Endometrial microvascular endothelial cells (primary cell): Measurements from ENCODE around the gene CRABP1. TPM values are rescaled to one million over a fixed set of nuclear protein-coding genes. Genes with fewer than 3 reads are reported as not detected.

ENCODE experiments used
- in situ Hi-C: cut with HindIII; loops from 2 replicates; pipeline ENCODE4 v1.10.0; 2017; ENCODE audit warnings: low sequenced_read_pairs, low pct_unique_long_range_greater_than_20kb; ENCODE audit errors: inconsistent ontology term
- total RNA-seq: library from RNA; depleted of rRNA; stranded (reverse); fragments of >200 nt; gene quantifications from one replicate; pipeline ENCODE4 v1.2.3, GENCODE V29; 2015; ENCODE audit errors: inconsistent ontology term

CRABP1 gene
- total RNA-seq, 1 donor from 2014 or later: not detected

DNA sequence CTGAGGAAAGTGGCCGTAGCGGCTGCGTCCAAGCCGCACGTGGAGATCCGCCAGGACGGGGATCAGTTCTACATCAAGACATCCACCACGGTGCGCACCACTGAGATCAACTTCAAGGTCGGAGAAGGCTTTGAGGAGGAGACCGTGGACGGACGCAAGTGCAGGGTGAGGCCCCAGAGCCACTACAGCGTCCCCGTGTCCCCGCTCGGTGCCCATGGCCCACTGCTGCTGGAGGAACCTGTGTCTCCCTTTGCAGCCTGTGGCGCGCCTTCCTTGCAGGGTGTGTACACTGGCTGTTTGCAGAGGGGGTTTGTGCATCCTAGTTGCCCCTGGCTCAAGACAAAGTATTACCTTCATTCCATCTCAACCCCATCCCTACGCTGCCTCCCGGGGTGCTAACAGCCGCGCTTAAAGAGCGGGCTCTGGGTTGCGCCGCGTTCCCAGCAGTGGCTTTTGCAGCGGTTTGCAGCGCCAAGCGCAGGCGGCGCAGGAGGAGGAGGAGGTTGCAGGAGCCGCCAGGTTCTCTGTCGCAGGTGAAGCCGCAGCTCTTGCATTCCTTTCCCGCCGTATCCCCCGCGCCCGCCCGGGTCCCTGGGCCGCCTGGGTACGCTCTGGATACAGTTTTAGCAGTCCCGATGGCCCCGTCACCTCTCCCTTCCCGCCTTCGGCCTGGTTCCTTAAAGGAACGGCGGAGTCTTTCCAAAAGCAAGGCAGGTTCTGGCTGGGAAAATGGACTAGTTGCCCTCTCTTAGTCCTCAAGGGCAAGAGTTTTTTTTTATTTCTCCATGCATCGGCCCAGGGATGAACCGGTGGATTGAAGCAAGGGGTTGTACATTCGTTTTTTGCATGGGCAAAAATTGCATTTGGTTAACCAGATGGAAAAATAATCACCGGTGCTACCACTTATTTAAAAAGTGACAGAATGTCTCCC lies 1.2 kb downstream of the CRABP1 start:
- in situ Hi-C loops: no loop called here

DNA sequence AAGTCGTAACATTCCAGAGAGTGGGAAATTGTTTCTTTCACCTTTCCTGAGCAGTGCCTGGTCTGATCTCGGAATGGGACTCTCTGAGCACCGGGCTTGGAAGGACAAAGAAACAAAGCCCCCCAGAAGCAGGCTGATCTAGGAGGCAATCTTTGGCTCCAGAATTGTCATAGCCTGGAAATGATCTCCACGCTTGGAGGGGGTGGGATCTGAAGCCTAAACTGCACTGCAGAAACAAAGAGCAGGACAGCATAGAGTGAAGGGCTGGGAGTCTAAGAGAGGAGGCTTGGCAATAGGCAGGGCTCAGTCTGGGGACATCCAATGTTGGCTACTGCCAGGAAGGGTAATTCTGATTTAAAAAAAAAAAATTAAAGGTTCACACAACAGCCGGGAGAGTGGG lies 1.9 kb downstream of the CRABP1 start:
- in situ Hi-C loops: no loop called here

DNA sequence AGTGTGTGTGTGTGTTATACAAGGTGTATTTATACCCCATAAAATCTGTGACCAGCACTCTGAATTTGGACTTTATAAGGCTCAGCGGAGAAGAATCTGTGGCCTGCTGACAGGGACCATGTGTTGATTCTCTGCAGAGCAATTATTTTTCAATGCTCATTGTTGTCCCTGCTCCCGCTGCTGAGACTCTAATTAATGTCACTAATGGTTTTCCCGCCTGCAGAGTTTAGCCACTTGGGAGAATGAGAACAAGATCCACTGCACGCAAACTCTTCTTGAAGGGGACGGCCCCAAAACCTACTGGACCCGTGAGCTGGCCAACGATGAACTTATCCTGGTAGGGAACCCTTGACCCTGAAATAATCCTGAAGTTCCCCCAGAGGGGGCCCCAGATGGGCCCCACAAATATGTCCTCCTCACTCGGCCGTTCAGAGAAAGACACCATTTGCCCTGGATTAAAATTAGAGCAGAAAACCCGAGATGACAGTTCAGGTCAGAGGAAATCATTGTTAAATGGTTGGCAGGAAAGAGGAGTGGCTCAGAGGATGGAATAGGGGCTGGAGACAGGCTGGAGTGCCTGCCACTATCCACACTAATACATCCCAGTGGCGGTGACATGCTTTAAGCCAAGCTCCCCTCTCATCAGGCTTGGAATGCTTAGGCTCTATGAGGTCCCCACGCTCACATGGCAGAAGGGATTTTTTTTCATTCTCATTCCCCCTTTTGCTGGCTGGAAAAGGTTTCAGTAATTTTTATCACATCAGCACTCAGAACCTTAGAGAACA lies 3.3 kb downstream of the CRABP1 start:
- in situ Hi-C loops: no loop called here

DNA sequence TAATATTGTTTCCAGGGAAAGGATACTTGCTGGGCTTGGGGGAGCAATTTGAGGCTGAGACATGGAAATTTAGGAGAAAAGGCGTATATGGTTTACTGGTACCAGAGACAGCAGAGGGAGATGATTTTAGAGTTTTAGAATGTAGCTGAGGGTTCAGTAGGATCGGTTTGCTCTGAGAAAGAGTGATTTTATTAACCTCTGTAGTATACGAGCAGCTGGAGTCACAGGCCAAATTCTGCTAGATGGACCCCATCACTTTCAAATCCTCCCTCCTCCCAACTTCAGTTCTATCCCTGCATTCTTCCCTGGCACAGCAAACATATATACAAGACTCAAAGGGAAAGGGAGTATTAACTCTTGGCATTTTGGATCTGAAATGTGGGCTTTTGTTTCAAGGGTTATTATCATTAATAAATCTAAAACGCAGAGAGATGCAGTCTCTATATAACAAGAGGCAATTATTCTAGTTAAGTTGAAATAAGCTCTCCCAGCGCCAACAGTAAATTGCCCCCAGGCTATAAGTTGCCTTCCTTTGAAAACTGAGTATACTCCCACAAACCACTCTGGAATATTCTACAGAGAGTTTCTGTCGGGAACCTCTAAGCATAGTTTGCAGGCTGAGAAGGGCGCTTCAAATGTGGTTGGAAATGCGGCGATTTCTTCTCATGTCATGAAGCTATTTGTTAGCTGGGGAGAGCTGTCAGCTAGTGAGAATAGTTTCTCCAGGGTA lies 5.4 kb downstream of the CRABP1 start:
- in situ Hi-C loops: no loop called here

DNA sequence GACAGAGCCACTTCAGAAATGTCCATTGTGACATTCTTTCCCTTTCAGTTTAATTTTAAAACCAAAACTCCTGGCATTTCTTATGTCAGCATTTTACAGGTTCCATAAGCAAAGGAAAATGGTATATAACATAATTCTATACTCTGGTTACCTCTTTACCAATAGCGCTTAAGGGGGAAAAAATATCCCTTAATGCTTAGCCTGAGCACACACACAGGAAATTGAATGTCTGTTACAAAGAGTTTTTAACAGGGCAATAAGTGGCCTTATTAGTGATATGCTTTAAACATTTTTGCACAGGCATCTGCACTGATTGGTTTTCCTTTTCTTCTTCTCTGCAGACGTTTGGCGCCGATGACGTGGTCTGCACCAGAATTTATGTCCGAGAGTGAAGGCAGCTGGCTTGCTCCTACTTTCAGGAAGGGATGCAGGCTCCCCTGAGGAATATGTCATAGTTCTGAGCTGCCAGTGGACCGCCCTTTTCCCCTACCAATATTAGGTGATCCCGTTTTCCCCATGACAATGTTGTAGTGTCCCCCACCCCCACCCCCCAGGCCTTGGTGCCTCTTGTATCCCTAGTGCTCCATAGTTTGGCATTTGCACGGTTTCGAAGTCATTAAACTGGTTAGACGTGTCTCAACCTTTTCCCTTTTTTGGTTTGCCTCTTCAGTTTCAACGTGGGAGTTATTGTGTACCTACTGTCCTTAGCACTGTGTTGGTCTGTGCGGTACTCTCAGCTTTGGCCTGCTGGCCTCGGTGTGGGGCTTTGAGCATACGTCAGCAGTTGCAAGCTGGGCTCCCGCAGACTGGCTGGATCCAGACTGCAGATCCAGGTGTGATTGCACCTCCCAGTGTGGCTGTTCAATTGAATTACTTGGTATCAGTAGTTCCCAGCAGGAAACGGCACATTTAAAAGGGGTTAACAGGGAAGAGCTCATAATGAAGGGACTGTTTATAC lies 7.7 kb downstream of the CRABP1 start:
- in situ Hi-C loops: no loop called here

DNA sequence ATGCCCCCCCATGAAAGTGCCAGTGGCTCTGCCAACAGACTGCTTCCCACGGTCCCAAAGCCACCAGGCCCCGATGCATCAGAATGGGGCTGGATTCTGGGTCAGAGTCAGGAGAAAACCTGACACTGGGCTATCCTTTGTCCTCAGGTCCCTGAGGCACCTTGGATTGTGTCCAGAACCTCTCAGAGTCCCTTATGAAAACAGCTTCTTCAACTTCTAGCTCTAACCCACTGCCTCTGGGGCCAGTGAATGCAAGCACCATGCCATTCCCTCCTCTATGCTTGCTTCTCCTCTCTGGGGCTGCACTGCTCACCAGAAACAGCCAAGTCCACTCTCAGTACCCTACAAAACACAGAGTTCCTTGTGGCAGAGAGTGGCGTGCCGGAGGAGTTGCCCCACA lies 9.9 kb downstream of the CRABP1 start:
- in situ Hi-C loops: no loop called here

DNA sequence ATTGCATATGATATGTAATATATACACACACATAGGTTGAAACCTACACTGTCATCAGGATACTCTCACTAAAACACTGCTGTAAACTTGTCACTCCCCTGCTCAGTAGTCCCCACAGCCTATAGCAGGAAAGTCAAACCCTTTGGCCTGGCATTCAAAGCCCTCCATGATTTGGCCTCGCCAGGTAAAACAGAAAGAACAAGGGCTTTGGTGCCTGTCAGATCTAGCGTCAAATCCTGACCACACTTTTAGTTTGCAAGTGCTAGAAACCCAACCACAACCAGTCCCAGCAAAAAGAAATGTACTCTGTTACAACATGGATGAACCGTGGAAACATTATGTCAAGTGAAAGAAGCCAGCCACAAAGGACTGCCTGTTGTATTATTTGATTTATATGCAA lies 11.4 kb downstream of the CRABP1 start:
- in situ Hi-C loops: no loop called here

DNA sequence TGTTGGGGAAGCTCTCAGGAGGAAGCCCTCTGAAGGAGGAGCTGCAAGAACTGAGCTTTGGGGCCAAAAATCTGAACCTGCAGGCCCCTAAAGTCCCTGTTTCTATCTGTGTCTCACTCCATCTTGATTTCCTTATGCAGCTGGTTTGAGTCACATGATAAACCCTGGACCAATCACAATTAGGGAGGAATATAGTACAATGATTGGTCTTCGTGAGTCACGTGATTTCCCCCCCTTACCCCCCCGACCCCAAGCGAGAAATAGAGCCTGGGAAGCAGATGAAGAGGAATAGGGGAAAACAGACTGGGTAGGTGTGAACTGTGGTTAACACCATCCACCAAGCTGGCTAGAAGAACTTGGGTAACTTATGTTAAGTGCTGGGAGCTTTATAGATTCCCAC lies 12.9 kb downstream of the CRABP1 start:
- in situ Hi-C loops: no loop called here

DNA sequence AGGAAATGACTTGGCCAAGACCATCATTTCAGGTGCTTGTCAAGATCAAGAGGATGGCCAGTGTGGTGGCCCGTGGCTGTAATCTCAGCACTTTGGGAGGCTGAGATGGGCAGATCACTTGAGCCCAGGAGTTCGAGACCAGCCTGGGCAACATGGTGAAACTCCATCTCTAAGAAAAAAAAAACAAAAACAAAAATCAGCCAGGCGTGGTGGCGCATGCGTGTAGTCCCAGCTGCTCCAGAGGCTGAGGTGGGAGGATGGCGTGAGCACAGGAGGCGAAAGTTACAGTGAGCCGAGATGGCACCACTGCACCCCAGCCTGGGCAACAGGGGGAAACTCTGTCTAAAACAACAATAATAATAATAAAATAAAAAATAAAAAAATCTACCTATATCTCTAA lies 15.0 kb downstream of the CRABP1 start:
- in situ Hi-C loops: no loop called here

DNA sequence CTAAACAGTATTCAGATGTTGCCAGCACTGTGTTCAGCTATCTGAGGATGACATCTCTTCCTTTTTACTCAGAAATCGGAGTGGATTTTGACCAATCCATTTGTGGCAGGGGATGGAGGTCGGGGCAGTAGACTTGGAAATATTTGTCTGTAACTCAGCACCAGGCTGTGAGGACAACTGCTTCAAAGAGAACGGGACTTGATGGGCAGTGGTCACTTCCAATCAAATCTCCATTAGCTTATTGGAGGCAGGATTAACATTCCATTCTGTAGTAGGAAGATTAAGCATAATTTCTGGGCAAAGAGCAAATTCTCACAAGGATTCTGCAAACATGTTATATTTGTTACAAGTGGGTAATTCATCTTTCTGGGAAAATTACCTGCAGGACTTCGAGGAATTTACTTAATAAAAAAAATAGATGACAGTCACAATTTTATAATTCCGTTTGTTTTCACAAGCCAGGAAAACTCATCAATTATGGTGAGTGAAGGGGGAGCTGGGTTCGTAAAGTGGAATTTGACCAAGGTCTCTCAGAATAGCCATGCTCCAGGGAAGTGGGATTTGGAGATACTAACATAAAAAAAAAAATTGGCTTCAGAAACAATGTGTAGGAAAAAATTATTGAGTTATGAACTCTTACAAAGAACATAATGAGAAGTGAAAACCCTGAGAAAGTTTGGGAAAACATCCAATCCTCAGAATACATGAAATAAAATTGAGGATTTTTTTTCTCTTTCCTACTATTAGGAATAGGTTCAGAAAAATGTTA lies 18.1 kb downstream of the CRABP1 start:
- in situ Hi-C loops: no loop called here

DNA sequence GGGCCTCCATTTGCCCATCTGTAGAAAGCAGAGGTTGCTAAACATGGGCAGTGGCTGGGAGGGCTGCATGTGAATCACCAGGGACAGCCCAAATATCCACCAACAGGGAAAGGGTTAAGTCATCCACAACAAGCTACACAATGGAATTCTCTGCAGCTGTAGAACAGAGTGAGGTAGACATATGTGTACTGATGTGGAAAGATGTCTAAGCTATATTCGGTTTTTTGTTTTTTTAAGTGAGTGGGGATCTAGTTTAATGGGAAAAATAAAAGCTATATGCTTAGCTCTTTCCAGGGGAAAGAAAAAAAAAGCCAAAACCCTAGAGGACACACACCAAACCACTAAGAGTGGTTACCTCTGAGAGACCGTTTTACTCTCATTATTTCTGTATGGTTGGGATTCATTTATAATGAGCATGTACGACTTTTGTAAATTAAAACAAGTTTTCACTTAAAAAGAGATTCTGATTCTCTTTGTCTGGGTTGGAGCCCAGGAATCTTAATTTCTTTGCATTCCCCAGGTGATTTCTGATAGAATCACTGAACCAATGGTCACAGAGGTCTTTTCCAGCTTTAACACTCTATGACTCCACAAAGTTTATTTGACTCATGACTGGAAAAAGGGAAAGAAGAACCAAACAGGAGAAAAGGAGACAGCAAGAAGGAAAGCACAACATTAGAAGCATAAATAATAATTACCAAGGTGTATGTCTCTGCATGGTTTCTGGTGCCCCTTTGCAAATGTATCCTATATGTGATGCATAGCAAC lies 19.1 kb downstream of the CRABP1 start:
- in situ Hi-C loops: no loop called here

DNA sequence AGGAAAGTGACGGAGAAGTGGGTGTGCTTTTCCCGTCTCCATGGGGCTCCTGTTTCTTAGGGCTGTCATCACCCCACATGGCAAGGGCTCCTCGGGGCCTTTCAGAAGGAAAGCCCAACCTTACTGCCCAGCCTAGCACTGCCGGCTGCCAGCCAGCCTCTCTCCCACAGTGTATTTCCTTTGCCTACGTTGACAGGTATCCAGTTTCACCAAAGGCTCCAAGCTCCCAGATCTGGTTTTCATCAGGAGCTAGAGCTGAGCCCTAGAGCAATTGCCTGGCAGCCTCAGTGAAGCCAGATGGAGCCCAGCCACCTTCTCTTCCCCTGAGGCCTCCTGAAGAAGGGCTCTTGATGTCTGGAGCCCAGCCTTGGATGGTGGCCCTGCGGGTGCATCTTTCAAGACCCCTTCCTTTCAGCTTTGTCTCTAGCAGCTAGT lies 20.2 kb downstream of the CRABP1 start:
- in situ Hi-C loops: no loop called here

DNA sequence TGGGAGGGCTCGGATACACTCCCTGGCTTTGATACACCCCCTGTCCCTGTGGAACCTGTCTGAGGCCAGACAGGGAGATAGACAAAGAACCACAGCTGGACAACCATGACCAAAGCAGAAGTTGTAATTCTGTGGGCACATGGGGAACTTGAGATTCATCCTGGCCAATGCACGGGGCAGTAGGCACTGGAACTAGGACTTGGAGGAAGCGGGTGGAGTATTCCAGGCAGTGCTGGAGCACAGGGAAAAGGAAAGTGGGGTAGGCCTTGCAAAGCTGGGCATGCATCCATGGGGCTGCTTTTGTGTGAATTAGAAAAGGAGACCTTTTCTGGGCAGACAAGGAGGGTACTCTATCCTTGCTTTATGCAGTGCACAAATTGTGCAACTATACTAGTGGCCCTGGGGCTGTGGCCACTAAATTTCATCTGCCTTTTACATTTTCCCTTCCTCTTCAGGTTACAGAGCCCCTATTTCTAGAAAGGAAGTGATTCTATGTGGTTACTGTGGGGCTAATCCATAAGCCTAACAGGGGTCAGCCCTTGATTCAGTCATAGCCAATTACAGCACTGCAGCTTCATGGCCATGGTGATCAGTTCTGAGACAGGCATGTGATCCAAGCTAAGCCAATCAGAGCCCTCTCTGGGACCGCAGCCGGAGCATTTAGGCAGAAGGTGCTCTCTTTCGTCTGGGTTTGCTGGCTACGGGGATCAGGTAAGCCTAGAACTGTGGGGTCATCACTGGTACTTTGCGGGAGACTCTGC lies 21.0 kb downstream of the CRABP1 start:
- in situ Hi-C loops: no loop called here

DNA sequence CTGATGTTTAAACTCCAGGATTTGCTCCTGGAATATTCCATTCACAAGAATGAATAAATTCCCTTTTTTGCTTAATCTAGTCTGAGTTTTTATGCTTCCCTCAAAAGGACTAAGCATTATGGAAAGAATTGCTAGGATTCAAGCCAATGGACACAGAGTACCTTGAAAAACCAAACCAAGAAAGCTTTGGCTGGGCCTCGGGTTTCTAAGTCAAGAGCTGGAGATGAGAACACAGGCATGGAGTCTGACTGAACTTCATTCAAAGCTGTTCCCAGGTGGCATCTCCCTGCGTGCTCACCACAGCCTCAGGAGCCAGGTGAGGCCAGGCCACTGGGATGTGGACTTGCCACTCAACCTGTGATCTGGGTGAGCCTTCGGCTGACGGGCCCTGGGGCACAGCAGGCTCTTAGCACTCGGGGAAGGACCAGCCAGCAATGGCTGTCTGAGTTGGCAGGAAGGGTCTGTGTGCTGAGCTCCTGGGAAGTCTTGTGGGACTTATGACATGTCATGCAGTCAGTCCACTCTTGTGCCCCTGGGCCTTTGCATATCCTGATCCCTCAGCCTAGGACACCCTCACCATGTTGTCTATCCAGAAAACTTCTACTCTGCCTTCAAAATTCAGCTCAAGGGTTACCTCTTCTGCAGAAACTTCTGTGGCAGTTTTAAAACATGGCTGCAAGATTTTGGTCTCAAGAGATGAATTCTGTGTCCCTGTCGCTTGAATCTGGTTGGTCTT lies 21.8 kb downstream of the CRABP1 start:
- in situ Hi-C loops: no loop called here

DNA sequence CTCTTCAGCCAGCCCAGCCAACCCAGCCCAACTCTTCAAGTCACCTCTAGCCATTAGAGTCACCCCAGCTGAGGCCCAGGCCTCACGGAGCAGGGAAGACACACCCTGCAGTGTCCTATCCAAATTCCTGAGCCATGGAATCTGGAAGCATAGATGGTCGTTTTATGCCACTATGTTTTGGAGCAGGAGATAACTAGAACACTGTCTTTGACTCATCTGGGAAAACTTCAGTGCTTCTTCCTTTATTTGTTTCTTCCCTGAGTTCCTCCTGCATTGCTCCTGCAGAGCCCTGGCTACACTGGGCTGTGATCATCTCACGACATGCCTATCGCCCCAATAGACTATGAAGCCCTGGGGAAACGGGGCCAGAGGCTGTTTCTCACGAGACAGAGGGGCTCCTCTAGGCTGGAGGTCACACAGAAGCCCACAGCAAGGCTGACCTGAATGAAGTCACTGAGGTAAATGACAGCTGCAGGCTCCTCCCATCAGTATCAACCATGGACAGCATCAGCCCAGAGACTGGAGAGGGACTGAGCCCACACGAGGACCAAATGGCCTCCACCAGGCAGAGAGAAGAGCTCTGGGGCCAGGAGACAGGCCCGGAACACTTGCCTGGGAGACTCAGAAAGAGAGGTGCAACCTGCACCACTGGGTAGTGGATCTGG lies 22.7 kb downstream of the CRABP1 start:
- in situ Hi-C loops: no loop called here
